Skeletal muscle tissue (tissue), 4 donors: ENCODE measurements around the gene ERBB2. TPM values are rescaled to one million over a fixed set of nuclear protein-coding genes. Genes with fewer than 3 reads are reported as not detected.

Source experiments
- H3K27ac ChIP-seq: one replicate; pipeline ENCODE4 v1.7.0; 2013; ENCODE audit warnings: mild to moderate bottlenecking, low read depth, low read length, inconsistent platforms
- H3K27me3 ChIP-seq, 3 donors: one replicate each; pipeline ENCODE4 v1.7.0; 2013; ENCODE audit warnings: low read length in 3 of 3; ENCODE audit not compliant: control insufficient read depth in 3 of 3, insufficient read depth in 3 of 3
- H3K36me3 ChIP-seq, 3 donors: one replicate each; pipeline ENCODE4 v1.7.0; 2013; ENCODE audit warnings: low read length in 3 of 3; ENCODE audit not compliant: control insufficient read depth in 3 of 3, insufficient read depth in 3 of 3
- H3K4me1 ChIP-seq, 3 donors: one replicate each; pipeline ENCODE4 v1.7.0; 2013; ENCODE audit warnings: low read length in 3 of 3, mild to moderate bottlenecking in 3 of 3; ENCODE audit not compliant: control insufficient read depth in 3 of 3, insufficient read depth in 3 of 3
- H3K4me3 ChIP-seq, 3 donors: one replicate each; pipeline ENCODE4 v1.7.0; 2013; ENCODE audit warnings: low read length in 3 of 3
- H3K9ac ChIP-seq, 3 donors: one replicate each; pipeline ENCODE4 v1.7.0; 2013; ENCODE audit warnings: low read length in 3 of 3, mild to moderate bottlenecking in 3 of 3, moderate library complexity in 2 of 3, low read depth in 1 of 3
- H3K9me3 ChIP-seq, 3 donors: one replicate each; pipeline ENCODE4 v1.7.0; 2013; ENCODE audit warnings: low read length in 3 of 3; ENCODE audit not compliant: control insufficient read depth in 3 of 3
- total RNA-seq: library from RNA; depleted of rRNA; stranded (reverse); fragments of >200 nt; gene quantifications from one replicate; pipeline ENCODE4 v1.2.3, GENCODE V29; 2014
- donor health status: Osteomylitis.

The ERBB2 gene
- total RNA-seq, 1 donor from 2014 or later = 69.9 TPM

DNA sequence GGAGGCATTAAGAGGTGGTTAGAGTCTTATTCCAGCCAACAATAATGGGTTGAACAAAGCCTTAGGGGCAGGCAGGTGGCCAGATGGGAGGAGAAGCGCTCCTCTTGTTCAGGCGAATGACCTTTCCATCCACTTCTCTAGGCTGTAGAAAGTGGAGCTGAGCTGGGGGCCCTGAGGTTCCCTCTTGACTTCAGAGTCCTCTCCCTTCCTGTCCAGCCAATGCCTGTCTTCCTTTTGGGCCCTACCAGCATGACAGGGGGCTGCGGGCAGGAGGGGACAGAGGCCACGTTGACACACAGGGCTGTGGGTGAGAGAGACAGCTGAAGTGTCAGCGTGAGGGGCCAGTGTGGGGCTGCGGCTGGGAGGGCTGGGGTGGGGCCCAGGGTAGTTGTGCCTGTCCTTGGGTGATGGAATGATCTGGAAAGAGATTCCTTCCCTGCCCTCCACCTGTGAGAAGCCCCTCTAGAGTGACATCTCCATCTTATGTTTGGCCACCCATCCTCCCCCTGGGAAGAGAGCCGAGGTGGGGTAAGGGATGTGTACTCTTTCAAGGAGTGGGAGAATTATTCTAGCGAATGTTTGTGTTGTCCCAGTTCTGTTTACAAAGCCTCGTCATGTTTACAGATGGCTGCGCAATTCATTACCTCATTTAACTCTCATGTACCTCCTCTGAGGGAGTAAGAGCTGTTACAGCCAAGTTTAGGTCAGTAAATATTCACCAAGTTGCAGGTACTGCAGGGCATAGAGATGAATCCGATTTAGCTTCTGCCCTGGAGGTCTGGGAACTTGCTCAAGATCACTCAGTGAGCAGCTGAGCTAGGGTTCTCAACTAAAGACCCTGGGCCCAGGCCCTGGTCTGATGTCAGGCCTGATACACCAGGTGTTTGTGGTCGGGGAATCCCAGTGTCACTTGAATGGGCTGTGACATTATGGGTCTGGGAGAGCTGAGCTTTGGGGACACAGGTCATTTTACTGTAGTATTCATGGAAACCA lies 3.3 kb downstream of the ERBB2 start:
- Histone ChIP-seq H3K36me3 (peaks cover 7 to 14% (median 11%) of the 10 kb centered on the region in 3 donors), H3K4me3 (no peak overlapping the region), H3K27me3 (peaks cover 0 to 4% (median 0%) of the 10 kb centered on the region in 3 donors), H3K9ac (peak overlapping the region in 1 of 3 donors; percentile 9), H3K9me3 (no peaks in the 10 kb centered on the region), H3K4me1 (peaks cover 43 to 65% (median 51%) of the 10 kb centered on the region in 3 donors), H3K27ac (peak overlapping the region; percentile 25)

DNA sequence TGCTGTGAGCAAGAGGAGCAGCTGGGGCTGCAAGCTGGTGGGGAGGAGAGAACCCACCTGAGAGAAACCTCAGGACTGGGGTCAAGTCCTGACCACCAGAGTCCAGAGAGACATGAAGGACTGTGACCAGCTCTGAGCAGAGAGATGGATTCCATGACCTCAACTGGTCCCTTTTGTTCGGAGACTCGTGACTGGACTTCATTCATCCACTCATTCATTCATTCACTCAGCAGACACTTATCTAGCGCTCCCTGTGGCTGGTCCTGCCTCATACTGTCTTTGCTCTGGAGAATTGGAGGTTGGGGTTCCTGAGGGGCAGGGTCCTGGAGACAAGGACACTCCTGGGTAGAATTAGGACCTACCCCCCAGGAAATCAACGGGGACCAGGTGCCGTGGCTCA lies 4.0 kb downstream of the ERBB2 start:
- Histone ChIP-seq H3K9ac (no peak overlapping the region), H3K27me3 (peaks cover 0 to 4% (median 0%) of the 10 kb centered on the region in 3 donors), H3K4me3 (no peak overlapping the region)

DNA sequence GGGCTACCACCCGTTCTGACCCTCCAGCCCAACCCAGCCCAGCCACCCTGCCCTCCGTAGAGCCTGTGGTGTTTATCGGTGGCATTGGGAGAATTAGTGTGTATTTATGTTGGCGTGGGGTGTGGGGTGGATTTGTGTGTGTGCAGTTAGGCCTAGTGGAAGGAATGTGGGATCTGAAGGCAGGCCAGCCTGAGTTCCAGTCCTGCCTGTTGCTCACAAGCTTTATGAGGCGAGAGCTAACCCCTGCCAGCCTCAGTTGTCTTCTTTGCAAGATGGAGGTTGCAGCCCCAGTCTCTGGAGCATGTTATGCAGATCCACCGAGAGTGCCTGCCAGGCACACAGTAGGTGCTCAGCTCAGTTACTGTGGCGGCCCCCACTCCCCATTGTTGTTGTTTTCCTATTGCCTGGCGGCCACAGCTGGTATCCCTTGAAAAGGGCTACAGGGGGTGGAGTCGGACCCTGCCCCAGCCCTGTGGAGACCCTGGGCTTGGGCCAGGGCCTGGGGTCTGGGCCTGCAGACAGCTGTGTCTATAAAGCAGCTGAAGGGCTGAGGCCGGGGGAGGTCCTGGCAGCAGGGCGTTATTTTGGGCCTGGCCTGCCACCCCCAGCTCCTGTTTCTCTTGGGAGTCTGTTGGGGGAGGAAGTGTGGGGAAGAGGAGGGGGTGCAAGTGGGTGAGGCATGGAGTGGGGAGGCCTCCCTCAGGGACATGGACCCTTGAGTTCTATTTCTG lies 5.1 kb downstream of the ERBB2 start:
- H3K36me3 ChIP-seq = peaks cover 25 to 31% (median 28%) of the 10 kb centered on the region in 3 donors
- H3K4me1 ChIP-seq = peaks cover 39 to 62% (median 49%) of the 10 kb centered on the region in 3 donors
- peaks cover 0 to 4% (median 0%) of the 10 kb centered on the region in 3 donors for H3K27me3 ChIP-seq
- H3K9me3 ChIP-seq = no peaks in the 10 kb centered on the region
- H3K9ac ChIP-seq = peak overlapping the region; percentile 23 to 73 (median 51)
- peak overlapping the region; percentile 56 for H3K27ac ChIP-seq
- peak overlapping the region in 1 of 3 donors; percentile 23 for H3K4me3 ChIP-seq

More for the DNA sequence above, 4.0 kb downstream of the ERBB2 start:
- Histone ChIP-seq H3K9me3 (no peaks in the 10 kb centered on the region), H3K27ac (peak overlapping the region; percentile 19), H3K4me1 (peaks cover 43 to 65% (median 51%) of the 10 kb centered on the region in 3 donors), H3K36me3 (peaks cover 15 to 21% (median 18%) of the 10 kb centered on the region in 3 donors)

DNA sequence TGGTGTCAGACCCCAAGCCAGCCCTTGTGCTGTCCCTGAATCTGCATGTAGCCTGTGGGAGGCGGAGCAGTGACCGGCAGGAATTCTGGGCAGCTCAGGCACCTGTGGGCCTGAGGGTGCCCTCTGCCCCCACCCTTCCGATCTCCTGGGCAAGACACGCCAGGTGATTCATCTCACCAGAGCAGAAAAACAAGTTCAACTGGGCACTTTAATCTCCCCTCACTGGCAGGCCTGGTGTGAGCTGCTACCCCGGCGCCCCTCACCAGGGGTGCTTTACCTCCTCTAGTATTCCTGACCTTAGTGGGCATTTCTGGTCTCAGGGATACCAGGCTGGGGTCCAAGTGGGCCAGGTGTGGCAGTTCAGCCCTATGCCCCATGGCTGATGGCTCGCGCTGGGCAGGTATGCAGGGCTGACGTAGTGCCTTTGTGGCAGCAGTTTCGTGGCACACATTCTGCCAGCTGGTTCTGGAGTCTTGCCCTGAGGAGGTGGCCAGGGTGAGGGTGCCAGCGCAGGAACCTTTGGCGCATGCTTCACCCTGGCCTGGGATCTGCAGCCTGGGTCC lies 6.0 kb downstream of the ERBB2 start:
- no peak overlapping the region for H3K4me3 ChIP-seq
- peaks cover 0 to 4% (median 0%) of the 10 kb centered on the region in 3 donors for H3K27me3 ChIP-seq
- H3K36me3 ChIP-seq = peaks cover 33 to 40% (median 34%) of the 10 kb centered on the region in 3 donors
- no peaks in the 10 kb centered on the region for H3K9me3 ChIP-seq
- peak overlapping the region; percentile 23 to 73 (median 65) for H3K9ac ChIP-seq
- H3K4me1 ChIP-seq = peaks cover 39 to 62% (median 48%) of the 10 kb centered on the region in 3 donors
- H3K27ac ChIP-seq = peak overlapping the region; percentile 56

DNA sequence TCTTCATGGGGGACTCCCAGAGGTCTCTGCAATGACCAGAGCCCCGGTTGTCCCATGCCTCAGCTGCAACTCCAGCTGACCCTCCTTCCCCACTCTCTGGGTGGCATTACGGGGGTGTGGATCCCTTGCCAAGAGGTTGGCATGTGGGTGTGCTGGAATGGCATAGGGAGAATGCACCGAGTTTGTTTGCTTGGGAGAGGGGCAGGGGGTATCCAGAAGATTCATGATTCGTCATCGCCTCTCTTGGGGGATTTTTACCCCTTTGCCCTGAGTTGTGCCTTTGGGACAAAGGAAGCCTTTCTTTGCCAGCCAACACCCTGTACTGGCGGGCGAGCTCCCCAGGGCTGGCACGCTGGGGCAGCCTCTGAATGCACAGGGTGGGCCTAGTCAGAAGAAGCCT lies 6.5 kb downstream of the ERBB2 start:
- H3K9me3 ChIP-seq = no peaks in the 10 kb centered on the region
- no peak overlapping the region for H3K4me3 ChIP-seq
- peak overlapping the region in 2 of 3 donors; percentile 65 to 73 for H3K9ac ChIP-seq
- H3K27me3 ChIP-seq = peaks cover 0 to 4% (median 0%) of the 10 kb centered on the region in 3 donors
- H3K36me3 ChIP-seq = peaks cover 35 to 40% (median 35%) of the 10 kb centered on the region in 3 donors
- H3K27ac ChIP-seq = no peak overlapping the region
- peaks cover 34 to 57% (median 43%) of the 10 kb centered on the region in 3 donors for H3K4me1 ChIP-seq

DNA sequence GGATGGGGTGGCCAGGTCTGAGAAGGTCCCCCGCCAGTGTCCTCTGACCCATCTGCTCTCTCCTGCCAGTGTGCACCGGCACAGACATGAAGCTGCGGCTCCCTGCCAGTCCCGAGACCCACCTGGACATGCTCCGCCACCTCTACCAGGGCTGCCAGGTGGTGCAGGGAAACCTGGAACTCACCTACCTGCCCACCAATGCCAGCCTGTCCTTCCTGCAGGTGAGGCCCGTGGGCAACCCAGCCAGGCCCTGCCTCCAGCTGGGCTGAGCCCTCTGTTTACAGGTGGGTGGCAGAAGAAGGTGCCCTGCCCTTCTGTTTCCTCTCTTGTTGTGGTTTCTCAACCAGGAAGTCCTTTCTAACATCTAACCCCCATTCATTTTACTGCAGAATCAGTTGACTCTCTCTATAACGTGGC lies 7.1 kb downstream of the ERBB2 start:
- Histone ChIP-seq H3K9ac (peak overlapping the region in 1 of 3 donors; percentile 73), H3K9me3 (no peaks in the 10 kb centered on the region), H3K4me3 (no peak overlapping the region), H3K36me3 (peaks cover 40 to 45% (median 41%) of the 10 kb centered on the region in 3 donors), H3K27me3 (no peaks in the 10 kb centered on the region), H3K4me1 (peaks cover 28 to 52% (median 37%) of the 10 kb centered on the region in 3 donors), H3K27ac (no peak overlapping the region)

DNA sequence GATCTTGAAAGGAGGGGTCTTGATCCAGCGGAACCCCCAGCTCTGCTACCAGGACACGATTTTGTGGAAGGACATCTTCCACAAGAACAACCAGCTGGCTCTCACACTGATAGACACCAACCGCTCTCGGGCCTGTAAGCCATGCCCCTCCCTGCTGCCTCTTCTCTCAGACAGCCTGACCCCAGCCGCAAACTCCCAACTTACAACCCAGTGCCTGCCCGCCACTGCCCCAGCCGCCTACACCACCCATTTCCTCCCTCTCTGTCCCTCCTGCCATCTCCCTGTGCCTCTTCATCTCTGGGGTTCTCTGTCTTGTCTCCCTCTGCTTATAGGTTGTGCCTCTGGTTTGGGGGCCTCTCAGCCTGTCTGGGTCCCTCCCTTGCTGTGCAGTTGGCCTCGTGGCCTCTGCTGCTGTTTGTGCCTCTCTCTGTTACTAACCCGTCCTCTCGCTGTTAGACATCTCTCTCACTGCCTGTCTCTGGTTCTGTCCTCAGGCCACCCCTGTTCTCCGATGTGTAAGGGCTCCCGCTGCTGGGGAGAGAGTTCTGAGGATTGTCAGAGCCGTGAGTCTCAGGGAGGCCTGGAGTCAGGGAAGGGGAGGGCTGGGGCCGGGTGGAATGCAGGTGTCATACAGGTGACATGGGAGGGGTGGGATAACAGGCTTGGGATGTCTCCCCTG lies 9.6 kb downstream of the ERBB2 start:
- no peak overlapping the region for H3K27ac ChIP-seq
- no peaks in the 10 kb centered on the region for H3K27me3 ChIP-seq
- H3K9me3 ChIP-seq = no peaks in the 10 kb centered on the region
- peaks cover 20 to 32% (median 25%) of the 10 kb centered on the region in 3 donors for H3K4me1 ChIP-seq
- H3K9ac ChIP-seq = no peak overlapping the region
- H3K36me3 ChIP-seq = peaks cover 47 to 55% (median 54%) of the 10 kb centered on the region in 3 donors
- no peak overlapping the region for H3K4me3 ChIP-seq

DNA sequence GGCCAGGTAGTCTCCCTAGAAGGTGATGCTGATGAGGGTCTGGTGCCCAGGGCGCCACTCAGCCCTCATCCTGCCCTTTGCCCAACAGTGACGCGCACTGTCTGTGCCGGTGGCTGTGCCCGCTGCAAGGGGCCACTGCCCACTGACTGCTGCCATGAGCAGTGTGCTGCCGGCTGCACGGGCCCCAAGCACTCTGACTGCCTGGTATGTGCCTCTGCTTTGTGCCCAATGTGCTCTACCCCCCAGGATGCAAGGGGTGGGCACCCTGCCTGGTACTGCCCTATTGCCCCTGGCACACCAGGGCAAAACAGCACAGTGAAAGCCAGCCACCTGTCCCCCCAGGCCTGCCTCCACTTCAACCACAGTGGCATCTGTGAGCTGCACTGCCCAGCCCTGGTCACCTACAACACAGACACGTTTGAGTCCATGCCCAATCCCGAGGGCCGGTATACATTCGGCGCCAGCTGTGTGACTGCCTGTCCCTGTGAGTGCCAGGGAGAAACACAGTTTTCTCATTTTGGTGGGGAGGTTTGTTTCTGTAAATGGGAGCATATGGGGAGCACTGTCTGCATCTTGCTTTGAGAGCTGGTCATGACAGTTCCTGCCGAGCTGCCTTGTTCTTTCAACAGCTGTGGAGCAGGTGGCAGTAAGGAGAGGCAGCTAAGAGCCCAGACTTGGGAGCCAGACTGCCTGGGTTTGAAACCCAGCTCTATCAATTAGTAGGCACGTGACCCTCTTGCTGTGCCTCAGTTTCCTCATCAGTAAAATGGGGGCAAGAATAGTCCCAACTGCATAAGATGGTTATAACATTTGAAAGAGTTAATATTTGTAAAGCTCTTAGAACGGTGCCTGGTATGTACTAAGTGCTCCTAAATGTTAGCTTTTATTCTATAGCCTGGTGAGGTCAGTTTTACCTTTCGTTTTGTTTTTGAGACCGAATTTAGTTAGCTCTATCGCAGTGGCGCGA lies 10.4 kb downstream of the ERBB2 start:
- no peaks in the 10 kb centered on the region for H3K27me3 ChIP-seq
- no peak overlapping the region for H3K9ac ChIP-seq
- peaks cover 12 to 24% (median 17%) of the 10 kb centered on the region in 3 donors for H3K4me1 ChIP-seq
- H3K36me3 ChIP-seq = peaks cover 51 to 59% (median 57%) of the 10 kb centered on the region in 3 donors
- no peak overlapping the region for H3K4me3 ChIP-seq
- H3K9me3 ChIP-seq = no peaks in the 10 kb centered on the region
- no peak overlapping the region for H3K27ac ChIP-seq
